ENCODE results near the gene EID1.
"Not testable (repeated sequence)": the region's sequence is repeated elsewhere in the genome, so short reads cannot be mapped to it uniquely, and the experiment has no call there.

Gene EID1

GRCh38 chr15:48909313-48909712 is 31.4 kb downstream of the EID1 start:
- not testable (repeated sequence) for DNase-seq (ENCODE audit: low read depth in 2 of 2)

- not testable (repeated sequence) for DNase-seq (ENCODE audit: low read depth in 2 of 2)
These were observed 32.6 kb downstream of the EID1 start for GRCh38 chr15:48910554-48910953.

- DNase-seq (ENCODE audit: low read depth in 2 of 2) = no peak
These were observed 35.2 kb downstream of the EID1 start for GRCh38 chr15:48913141-48913540.

- DNase-seq (ENCODE audit: low read depth in 2 of 2) = no peak
These were observed 36.8 kb downstream of the EID1 start for GRCh38 chr15:48914717-48915116.

GRCh38 chr15:48915861-48916260 is 37.9 kb downstream of the EID1 start:
- DNase-seq (ENCODE audit: low read depth in 2 of 2) = no peak

GRCh38 chr15:48916721-48917120 is 38.8 kb downstream of the EID1 start:
- DNase-seq (ENCODE audit: low read depth in 2 of 2) = no peak

GRCh38 chr15:48922046-48922445 is 44.1 kb downstream of the EID1 start:
- DNase-seq (ENCODE audit: low read depth in 2 of 2) = no peak

- no peak for DNase-seq (ENCODE audit: low read depth in 2 of 2)
These were observed 46.8 kb downstream of the EID1 start for GRCh38 chr15:48924528-48925393.

- no peak for DNase-seq (ENCODE audit: low read depth in 2 of 2)
These were observed 47.8 kb downstream of the EID1 start for GRCh38 chr15:48925714-48926223.

GRCh38 chr15:48928877-48929538 is 51.1 kb downstream of the EID1 start:
- DNase-seq (ENCODE audit: low read depth in 2 of 2) = no peak

GRCh38 chr15:48929661-48930060 is 51.7 kb downstream of the EID1 start:
- no peak for DNase-seq (ENCODE audit: low read depth in 2 of 2)
